Neuron (in vitro differentiated cells): ENCODE measurements around the gene EFNA5.
"Not testable (repeated sequence)": the region's sequence is repeated elsewhere in the genome, so short reads cannot be mapped to it uniquely, and the experiment has no call there.

Experiments used
- H2AFZ ChIP-seq: one replicate; pipeline ENCODE4 v1.6.1; 2013; ENCODE audit warnings: low read depth, mild to moderate bottlenecking, inconsistent platforms, low read length, moderate library complexity
- H3K27me3 ChIP-seq: one replicate; pipeline ENCODE4 v1.6.1; 2013; ENCODE audit warnings: low read length; ENCODE audit not compliant: insufficient read depth
- H3K36me3 ChIP-seq: one replicate; pipeline ENCODE4 v1.6.1; 2013; ENCODE audit warnings: low read length; ENCODE audit not compliant: insufficient read depth
- H3K4me1 ChIP-seq: one replicate; pipeline ENCODE4 v1.6.1; 2013; ENCODE audit warnings: low read length; ENCODE audit not compliant: insufficient read depth
- H3K4me3 ChIP-seq: 2 replicates; pipeline ENCODE4 v1.5.1; 2013; ENCODE audit warnings: mild to moderate bottlenecking, low read length, moderate library complexity
- H3K9me3 ChIP-seq: one replicate; pipeline ENCODE4 v1.6.1; 2013; ENCODE audit warnings: low read length

Gene EFNA5

DNA sequence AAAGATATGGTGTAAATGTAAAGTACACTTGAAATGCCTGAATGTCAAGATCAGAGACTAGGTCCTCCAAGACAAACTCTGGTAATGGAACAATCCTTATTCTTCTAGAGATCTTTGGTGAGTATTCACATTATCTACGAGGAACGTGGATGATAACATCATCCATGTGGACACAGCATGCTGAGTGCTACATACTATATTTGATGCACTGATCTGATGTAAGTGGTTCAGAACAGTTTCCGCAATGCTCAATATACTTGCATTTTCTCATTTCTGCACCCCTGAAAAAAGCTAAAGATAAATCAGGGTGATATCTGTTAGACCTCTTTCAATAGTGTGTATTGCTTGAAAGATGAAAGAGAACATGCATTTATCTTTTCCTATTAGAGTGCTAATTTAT is 226.8 kb downstream of the EFNA5 start:
- Histone ChIP-seq H3K9me3 (peaks cover 6% of the 10 kb centered on the region), H2AFZ (no peak overlapping the region), H3K36me3 (no peaks in the 10 kb centered on the region), H3K27me3 (no peaks in the 10 kb centered on the region), H3K4me3 (no peak overlapping the region), H3K4me1 (peaks cover 2% of the 10 kb centered on the region)

DNA sequence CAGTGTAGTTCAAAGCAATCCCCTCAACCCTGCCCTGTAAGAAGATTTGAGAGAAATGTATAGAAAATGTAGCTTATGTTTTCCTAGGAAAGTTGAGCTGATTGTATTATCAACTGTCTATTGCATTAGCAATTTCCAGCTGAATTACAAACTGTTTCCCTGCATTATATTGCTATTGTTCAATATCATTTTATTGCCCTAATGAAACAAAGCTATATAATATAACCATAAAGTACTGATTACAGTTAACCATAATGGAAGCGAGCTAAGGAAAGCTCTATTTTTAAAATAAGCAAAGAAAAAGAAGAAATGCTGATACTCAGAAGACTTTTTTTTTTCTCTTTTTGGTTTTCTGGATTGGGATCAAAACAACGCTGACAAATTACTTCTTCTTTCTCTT is 228.3 kb downstream of the EFNA5 start:
- Histone ChIP-seq H3K27me3 (no peaks in the 10 kb centered on the region), H3K4me1 (peaks cover 2% of the 10 kb centered on the region), H3K4me3 (no peak overlapping the region), H3K9me3 (peaks cover 7% of the 10 kb centered on the region), H2AFZ (no peak overlapping the region), H3K36me3 (no peaks in the 10 kb centered on the region)

DNA sequence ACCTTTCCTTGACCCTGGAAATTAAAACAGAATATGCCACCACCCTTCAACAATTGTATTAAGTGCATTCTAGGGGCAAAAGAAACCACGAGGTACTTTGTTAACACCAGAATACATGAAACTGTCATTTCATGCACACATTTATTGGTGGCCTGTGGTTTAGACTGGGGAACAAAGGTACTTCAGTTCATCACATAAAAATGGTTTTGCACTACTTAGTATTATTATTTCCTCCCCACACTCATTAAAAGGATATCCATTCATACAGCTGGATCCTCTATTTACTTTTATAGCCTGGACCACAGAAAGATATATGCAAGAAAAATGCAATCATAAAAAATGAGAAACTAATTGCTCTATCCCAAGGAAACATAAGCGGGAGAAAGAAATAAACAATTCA is 230.9 kb downstream of the EFNA5 start:
- no peaks in the 10 kb centered on the region for H3K36me3 ChIP-seq
- no peak overlapping the region for H2AFZ ChIP-seq
- peaks cover 7% of the 10 kb centered on the region for H3K9me3 ChIP-seq
- H3K4me3 ChIP-seq = no peak overlapping the region
- H3K4me1 ChIP-seq = peaks cover 6% of the 10 kb centered on the region
- H3K27me3 ChIP-seq = no peaks in the 10 kb centered on the region

DNA sequence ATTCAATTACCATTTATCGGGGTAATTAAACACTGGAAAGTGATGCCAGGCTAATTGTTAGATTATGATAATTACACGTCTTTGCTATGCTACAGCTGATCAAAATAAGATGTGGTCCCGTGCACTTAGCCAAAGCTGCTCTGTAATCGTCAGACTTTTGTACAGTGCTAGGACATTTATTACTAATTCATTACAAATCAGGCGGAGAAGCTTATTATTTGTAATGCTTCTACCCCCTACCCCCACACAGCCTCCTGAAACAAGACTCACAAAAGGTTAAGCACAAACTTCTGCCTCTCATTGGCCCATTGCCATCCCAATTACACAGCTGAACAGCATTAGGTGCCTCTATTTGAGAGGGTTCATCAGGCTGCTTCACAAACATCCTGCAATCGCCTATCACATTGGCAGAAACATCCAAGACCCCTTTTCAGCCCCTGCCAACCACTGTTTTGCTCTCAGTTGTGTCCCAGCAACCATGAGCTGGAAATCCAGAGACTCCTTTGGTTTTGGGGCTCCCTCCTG is 232.7 kb downstream of the EFNA5 start:
- no peak overlapping the region for H2AFZ ChIP-seq
- H3K27me3 ChIP-seq = no peaks in the 10 kb centered on the region
- no peak overlapping the region for H3K4me3 ChIP-seq
- no peaks in the 10 kb centered on the region for H3K36me3 ChIP-seq
- H3K4me1 ChIP-seq = peaks cover 6% of the 10 kb centered on the region
- peaks cover 7% of the 10 kb centered on the region for H3K9me3 ChIP-seq

DNA sequence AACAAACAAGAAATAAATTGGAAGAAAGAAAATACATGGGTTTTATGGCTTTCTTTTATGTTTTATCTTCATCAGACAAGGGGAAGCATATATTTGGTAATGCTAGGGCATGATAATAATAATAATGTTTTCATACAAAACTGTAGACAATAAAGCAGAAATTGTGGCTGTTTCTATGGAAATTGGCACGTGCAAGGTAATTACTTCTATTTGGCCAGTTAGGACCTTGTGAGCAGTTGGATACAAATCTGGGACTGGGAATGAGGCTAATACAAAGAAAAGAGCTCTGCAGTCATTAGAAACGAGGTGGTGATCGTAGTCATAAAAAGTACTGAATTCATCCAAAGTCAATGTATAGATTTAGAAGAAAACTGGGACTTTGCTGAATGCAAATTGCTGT is 233.6 kb downstream of the EFNA5 start:
- Histone ChIP-seq H3K4me1 (peaks cover 9% of the 10 kb centered on the region), H3K27me3 (no peaks in the 10 kb centered on the region), H3K4me3 (no peak overlapping the region), H3K36me3 (no peaks in the 10 kb centered on the region), H3K9me3 (peaks cover 7% of the 10 kb centered on the region), H2AFZ (no peak overlapping the region)

DNA sequence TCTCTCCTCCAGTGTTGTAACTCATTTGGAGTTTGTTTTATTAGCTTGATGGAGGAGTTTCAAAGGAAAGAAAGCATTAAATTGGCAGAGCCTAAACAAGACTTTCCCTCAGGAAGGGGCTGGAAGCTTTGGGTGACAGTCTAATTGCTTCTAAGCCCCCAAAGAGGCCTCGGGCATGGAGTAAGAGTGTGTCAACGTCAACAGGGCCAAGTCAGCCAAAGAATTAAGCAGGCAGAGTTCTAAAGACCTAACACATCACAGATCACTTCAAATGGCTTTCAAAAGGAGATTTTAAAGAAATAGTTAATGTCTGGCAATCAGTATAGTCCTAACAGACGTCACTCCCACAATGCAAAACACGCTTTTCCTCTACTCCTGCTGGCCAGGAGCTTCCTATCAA is 234.5 kb downstream of the EFNA5 start:
- Histone ChIP-seq H3K36me3 (no peaks in the 10 kb centered on the region), H3K27me3 (no peaks in the 10 kb centered on the region), H3K9me3 (peaks cover 7% of the 10 kb centered on the region), H2AFZ (no peak overlapping the region), H3K4me1 (peaks cover 12% of the 10 kb centered on the region), H3K4me3 (no peak overlapping the region)

DNA sequence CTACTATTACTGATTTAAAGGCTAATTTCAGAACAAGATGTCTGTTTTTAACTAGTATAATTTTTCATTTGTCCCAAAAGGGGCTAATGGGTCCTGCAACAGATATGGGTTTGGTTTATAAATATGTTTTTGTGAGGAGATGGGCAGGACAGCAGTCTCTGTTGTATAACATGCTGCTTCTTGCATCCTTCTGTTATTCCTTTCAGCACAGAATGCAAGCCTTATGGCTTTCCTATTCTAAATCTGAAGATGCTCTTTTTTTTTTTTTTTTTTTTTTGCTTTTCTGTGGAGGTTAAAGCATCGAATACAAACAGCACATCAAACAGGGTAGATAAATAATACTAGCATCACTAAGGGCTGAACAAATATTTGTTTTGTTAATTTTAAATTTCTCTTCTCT is 235.7 kb downstream of the EFNA5 start:
- H3K27me3 ChIP-seq = no peaks in the 10 kb centered on the region
- H3K9me3 ChIP-seq = peaks cover 7% of the 10 kb centered on the region
- no peak overlapping the region for H2AFZ ChIP-seq
- no peak overlapping the region for H3K4me3 ChIP-seq
- H3K4me1 ChIP-seq = peaks cover 16% of the 10 kb centered on the region
- H3K36me3 ChIP-seq = no peaks in the 10 kb centered on the region

DNA sequence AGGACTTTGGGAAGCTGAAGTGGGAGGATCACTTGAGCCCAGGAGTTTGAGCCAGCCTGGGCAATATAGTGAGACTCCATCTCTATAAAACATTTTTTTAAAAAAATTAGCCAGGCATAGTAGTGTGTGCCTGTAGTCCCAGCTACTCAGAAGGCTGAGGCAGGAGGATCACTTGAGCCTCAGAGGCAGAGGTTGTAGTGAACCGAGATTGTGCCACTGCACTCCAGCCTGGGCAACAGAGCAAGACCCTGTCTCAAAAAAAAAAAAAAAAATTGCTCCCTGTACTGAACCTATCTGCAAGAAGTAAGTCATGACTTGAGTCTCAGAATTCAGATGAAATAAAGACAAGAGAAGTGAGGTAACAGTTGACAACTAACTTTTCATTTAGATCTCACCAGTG is 237.1 kb downstream of the EFNA5 start:
- H3K27me3 ChIP-seq, H3K4me3 ChIP-seq, H3K36me3 ChIP-seq, H3K9me3 ChIP-seq, H2AFZ ChIP-seq: not testable (repeated sequence)
- peaks cover 18% of the 10 kb centered on the region for H3K4me1 ChIP-seq

DNA sequence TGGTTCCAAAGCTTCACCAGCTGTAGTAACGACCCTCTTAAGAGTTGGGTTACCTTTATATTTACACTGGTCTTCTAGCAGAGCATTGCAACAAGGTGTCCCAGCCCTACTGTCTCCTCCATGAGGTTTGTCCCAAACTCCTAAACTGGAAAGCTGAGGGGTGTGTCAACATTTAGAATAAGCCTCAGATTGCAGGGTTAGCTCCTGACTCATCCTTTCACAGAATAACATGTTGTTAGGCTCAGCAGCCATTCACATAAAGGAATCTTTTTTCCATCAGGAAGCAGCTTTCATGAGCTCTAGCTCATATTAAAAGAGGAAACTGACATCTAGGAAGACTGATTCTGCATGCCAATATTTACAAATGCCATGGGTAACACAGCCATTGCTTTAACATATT is 238.7 kb downstream of the EFNA5 start:
- Histone ChIP-seq H3K9me3 (no peaks in the 10 kb centered on the region), H3K27me3 (no peaks in the 10 kb centered on the region), H3K4me1 (peaks cover 18% of the 10 kb centered on the region), H3K4me3 (no peak overlapping the region), H2AFZ (no peak overlapping the region), H3K36me3 (peaks cover 5% of the 10 kb centered on the region)

DNA sequence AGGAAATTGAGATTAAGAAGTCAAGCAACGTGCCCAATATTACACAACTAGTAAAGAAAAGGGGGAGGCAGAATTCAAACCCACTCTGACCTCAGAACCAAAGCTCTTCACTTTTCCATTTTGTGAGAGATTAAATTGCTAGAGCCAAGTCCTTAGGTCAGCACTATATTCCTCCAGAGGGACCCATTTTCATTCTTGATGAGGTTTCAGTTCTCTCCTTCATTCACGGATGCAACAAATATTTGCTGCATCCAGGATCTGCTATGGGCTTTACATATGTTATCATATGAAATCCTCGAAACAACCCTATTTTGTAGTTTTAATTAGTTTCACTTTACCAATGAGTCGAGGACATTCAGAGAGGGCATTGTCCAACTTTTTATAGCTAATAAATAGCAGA is 239.2 kb downstream of the EFNA5 start:
- peaks cover 18% of the 10 kb centered on the region for H3K4me1 ChIP-seq

DNA sequence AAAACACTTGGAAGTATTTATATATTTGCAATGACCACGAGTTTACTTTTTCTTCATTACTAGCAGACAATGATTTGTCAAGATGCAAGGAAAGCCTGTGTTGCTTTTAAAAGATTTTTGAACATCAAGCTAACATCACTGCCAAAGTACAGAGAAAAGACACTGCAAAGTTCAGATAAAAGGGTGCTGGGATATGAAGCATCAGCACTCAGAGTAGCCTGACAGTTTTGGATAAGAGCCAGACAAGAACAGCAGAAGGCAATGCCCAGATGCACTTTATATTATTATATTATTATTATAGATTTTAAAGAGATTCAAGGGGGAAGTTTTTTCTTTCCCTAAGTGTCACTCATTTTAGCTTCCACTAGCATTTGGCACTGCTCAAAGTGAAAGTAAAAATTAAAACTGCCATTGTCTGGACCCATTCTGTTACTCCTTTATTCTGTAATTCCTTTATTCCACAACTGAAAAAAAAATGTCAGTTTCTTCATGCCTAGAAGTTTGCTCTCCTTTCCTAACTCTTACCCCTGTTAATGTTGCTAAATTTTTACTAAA is 240.6 kb downstream of the EFNA5 start:
- H3K4me1 ChIP-seq = peaks cover 12% of the 10 kb centered on the region
- no peaks in the 10 kb centered on the region for H3K9me3 ChIP-seq
- peaks cover 20% of the 10 kb centered on the region for H3K36me3 ChIP-seq
- no peaks in the 10 kb centered on the region for H3K27me3 ChIP-seq
- H2AFZ ChIP-seq = no peak overlapping the region
- no peak overlapping the region for H3K4me3 ChIP-seq

More for the DNA sequence above, 239.2 kb downstream of the EFNA5 start:
- Histone ChIP-seq H3K27me3 (no peaks in the 10 kb centered on the region), H3K9me3 (no peaks in the 10 kb centered on the region), H3K36me3 (peaks cover 9% of the 10 kb centered on the region), H2AFZ (no peak overlapping the region), H3K4me3 (no peak overlapping the region)

DNA sequence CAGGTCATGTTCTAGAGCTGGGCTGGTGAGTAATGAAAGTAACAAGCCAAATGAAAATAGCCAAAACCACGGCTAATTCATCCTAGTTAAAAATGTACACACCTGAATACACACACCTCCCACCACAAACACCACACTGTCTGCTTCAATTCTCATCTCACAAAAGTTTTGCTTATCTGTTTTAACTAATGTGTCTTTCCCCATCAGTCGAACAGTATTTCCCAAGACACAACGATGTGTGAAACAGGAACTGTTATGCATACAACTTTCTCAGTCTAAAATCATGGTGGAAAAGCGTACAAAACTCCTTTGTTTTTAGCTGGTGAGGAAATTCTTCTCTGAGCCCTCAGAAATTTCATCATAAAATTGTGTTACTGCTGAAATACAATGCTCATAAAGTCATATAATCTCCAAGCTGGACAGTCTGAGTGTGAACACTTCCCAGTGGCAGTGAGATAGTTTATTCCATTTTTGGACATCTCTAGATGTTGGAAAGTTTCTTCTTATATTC is 242.4 kb downstream of the EFNA5 start:
- H3K4me3 ChIP-seq = no peak overlapping the region

DNA sequence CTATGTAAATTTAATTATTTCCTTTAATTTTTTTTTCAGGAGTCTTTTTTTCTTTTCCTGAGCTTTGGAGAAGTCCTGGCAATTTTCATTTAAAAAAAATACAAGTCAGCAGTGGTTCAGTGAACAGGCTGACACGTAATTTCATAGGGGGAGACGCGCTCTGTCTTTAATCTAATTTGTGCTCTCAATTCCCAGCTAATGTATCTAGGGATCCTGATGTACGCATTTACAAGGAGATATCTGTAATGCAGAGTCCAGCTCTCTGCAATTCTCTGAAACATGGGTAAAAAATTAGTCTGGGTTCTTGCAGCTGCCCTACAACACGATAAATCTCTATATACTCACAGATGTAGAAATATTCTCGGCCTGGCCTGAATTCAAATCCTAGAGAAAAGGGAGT is 243.9 kb downstream of the EFNA5 start:
- Histone ChIP-seq H3K36me3 (peaks cover 26% of the 10 kb centered on the region), H3K4me3 (no peak overlapping the region), H2AFZ (no peak overlapping the region), H3K27me3 (no peaks in the 10 kb centered on the region), H3K9me3 (no peaks in the 10 kb centered on the region), H3K4me1 (peaks cover 6% of the 10 kb centered on the region)

More for the DNA sequence above, 242.4 kb downstream of the EFNA5 start:
- H3K4me1 ChIP-seq = peaks cover 12% of the 10 kb centered on the region
- H3K27me3 ChIP-seq = no peaks in the 10 kb centered on the region
- H3K9me3 ChIP-seq = no peaks in the 10 kb centered on the region
- H3K36me3 ChIP-seq = peaks cover 20% of the 10 kb centered on the region
- no peak overlapping the region for H2AFZ ChIP-seq

DNA sequence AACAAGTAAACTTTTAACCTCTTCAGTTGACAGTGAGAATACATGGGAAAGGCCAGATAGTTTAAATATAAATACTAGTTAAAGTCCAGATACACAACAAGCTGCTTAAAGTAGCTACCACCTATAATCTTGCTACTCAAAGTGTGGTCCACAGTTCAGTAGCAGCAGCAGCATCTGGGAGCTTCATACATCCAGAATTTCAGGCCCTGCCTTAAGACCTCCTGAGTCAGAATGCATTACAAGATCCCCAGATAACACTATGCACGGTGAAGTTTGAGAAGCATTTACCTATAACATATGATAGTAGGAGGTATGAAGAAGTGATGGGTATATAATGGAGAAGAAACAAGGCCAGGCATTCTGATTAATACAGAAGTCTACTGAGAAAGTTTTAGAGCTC is 244.5 kb downstream of the EFNA5 start:
- H3K27me3 ChIP-seq = no peaks in the 10 kb centered on the region
- H3K4me3 ChIP-seq = no peak overlapping the region
- H3K9me3 ChIP-seq = no peaks in the 10 kb centered on the region
- peaks cover 26% of the 10 kb centered on the region for H3K36me3 ChIP-seq
- no peak overlapping the region for H2AFZ ChIP-seq
- H3K4me1 ChIP-seq = peaks cover 6% of the 10 kb centered on the region
